K562 (cell line): ENCODE data around the gene MCCC1. TPM values are rescaled to one million over a fixed set of nuclear protein-coding genes. Genes with fewer than 3 reads are reported as not detected.

ENCODE experiments used
- ATAC-seq: fragments of 200-7000 bp; cut with Tn5 transposase; 3 replicates; pipeline ENCODE4 v1.9.1; 2020; ENCODE audit warnings: moderate library complexity
- BruUV-seq: library from RNA; stranded (reverse); fragments of 400-500 nt; replicated peaks from 2 replicates; lab custom pipeline; 2021; lab: Mats Ljungman, UMichigan
- CTCF ChIA-PET: fragments of 300-600 bp; formaldehyde crosslinking; extraction: SDS; loops from one replicate; lab custom pipeline; 2021; ENCODE audit warnings: low intra/inter-chr PET ratio; lab: Yijun Ruan, JAX
- POLR2A ChIA-PET: fragments of 300-600, 350-650 bp; sonication (Branson Sonifier 250); formaldehyde crosslinking; extraction: SDS; loops from one replicate; lab custom pipeline; 2021; ENCODE audit warnings: antibody characterized with exemption, inconsistent platforms; lab: Yijun Ruan, JAX
- DNase-seq, 4 experiments: peaks; one replicate each; pipeline versions ENCODE4 v3.0.0 to v3.0.0-alpha.2; 2011 to 2018; ENCODE audit warnings: low spot score in 3 of 4, mixed read lengths in 3 of 4; ENCODE audit errors: extremely low read depth in 1 of 4
- FAIRE-seq: peaks from 2 replicates; lab custom pipeline; 2011; peaks lifted over from hg19 to GRCh38; lab: Jason Lieb, UNC
- H2AFZ ChIP-seq: 2 replicates; pipeline ENCODE4 v1.6.0; 2011; ENCODE audit warnings: low read depth, low read length, control low read depth, inconsistent platforms
- H3K27ac ChIP-seq: fragments of 200-600 bp; 3 replicates; pipeline ENCODE4 v1.8.0; 2011; ENCODE audit warnings: low read depth, mild to moderate bottlenecking, control low read depth, inconsistent platforms, low read length, moderate library complexity, mixed read lengths; ENCODE audit errors: extremely low read depth
- H3K27me3 ChIP-seq, 2 experiments: fragments of 300-600 bp in 1 of 2; 2 replicates in 1 of 2; 3 replicates in 1 of 2; pipeline versions ENCODE4 v1.6.0 to v1.8.0; 2011; ENCODE audit warnings: inconsistent platforms in 2 of 2, low read length in 2 of 2, mild to moderate bottlenecking in 1 of 2, mixed read lengths in 1 of 2, moderate library complexity in 1 of 2; ENCODE audit not compliant: control insufficient read depth in 2 of 2, insufficient read depth in 2 of 2
- H3K36me3 ChIP-seq: fragments of 300-600 bp; 3 replicates; pipeline ENCODE4 v1.8.0; 2011; ENCODE audit warnings: mild to moderate bottlenecking, low read length, inconsistent platforms; ENCODE audit not compliant: control insufficient read depth, insufficient read depth
- H3K4me1 ChIP-seq, 2 experiments: fragments of 200-600 bp in 1 of 2; replicated peaks in 1 of 2; 2 replicates in 1 of 2; 3 replicates in 1 of 2; pipeline versions ENCODE4 v1.5.1 to v1.8.0; 2011; ENCODE audit warnings: inconsistent platforms in 2 of 2, low read length in 2 of 2, mild to moderate bottlenecking in 1 of 2, mixed read lengths in 1 of 2, moderate library complexity in 1 of 2; ENCODE audit not compliant: control insufficient read depth in 2 of 2, insufficient read depth in 2 of 2
- H3K4me2 ChIP-seq: 2 replicates; pipeline ENCODE4 v1.6.1; 2011; ENCODE audit warnings: low read length, control low read depth, inconsistent platforms, mixed read lengths; ENCODE audit not compliant: insufficient read depth
- H3K4me3 ChIP-seq: fragments of 200-600 bp; sonication (generic), shearing (Covaris generic); 2 replicates; pipeline ENCODE4 v1.5.1; 2016; ENCODE audit warnings: control low read depth, inconsistent platforms
- H3K79me2 ChIP-seq: fragments of 200-600 bp; 3 replicates; pipeline ENCODE4 v1.8.0; 2011; ENCODE audit warnings: low read length, inconsistent platforms; ENCODE audit not compliant: control insufficient read depth, insufficient read depth
- H3K9ac ChIP-seq, 2 experiments: 2 replicates each; pipeline versions ENCODE4 v1.6.0 to v1.6.1; 2011; ENCODE audit warnings: low read depth in 2 of 2, low read length in 2 of 2, control low read depth in 1 of 2, inconsistent platforms in 1 of 2, mild to moderate bottlenecking in 1 of 2, mixed read lengths in 1 of 2; ENCODE audit not compliant: insufficient read depth in 1 of 2
- H3K9me1 ChIP-seq: one replicate; pipeline ENCODE4 v1.6.0; 2011; ENCODE audit warnings: inconsistent platforms, mild to moderate bottlenecking, low read length, moderate library complexity; ENCODE audit not compliant: control insufficient read depth, insufficient read depth
- H3K9me3 ChIP-seq: replicated peaks from 2 replicates; pipeline ENCODE4 v1.5.1; 2011; ENCODE audit warnings: low read depth, low read length, inconsistent platforms; ENCODE audit not compliant: control insufficient read depth, insufficient read depth
- H4K20me1 ChIP-seq: replicated peaks from 2 replicates; pipeline ENCODE4 v1.6.1; 2011; ENCODE audit warnings: low read length, inconsistent platforms, mixed read lengths; ENCODE audit not compliant: control insufficient read depth, insufficient read depth
- CBX1 ChIP-seq: sonication (generic); IDR thresholded peaks from 2 replicates; pipeline ENCODE4 v1.6.1; 2016; ENCODE audit warnings: antibody characterized with exemption, low read depth, mild to moderate bottlenecking
- COPS2 ChIP-seq: fragments of 450-650 bp; conservative IDR thresholded peaks from 2 replicates; pipeline ENCODE4 v1.6.1; 2016; ENCODE audit warnings: mild to moderate bottlenecking, moderate library complexity
- CREB5 ChIP-seq: fragments of 250-450 bp; sonication (Bioruptor Pico); IDR thresholded peaks from 2 replicates; pipeline ENCODE4 v1.5.0; 2020; ENCODE audit warnings: mild to moderate bottlenecking
- CTCF ChIP-seq, 3 experiments: IDR thresholded peaks in 2 of 3; conservative IDR thresholded peaks in 1 of 3; 2 replicates each; pipeline ENCODE4 v1.5.1; 2011 to 2012; ENCODE audit warnings: low read length in 3 of 3, mild to moderate bottlenecking in 3 of 3, control low read depth in 2 of 3, improper control_type of control experiment in 1 of 3, inconsistent platforms in 1 of 3, low read depth in 1 of 3, mixed read lengths in 1 of 3, moderate library complexity in 1 of 3; ENCODE audit not compliant: insufficient read depth in 2 of 3
- DNMT1 ChIP-seq: fragments of 450-650 bp; IDR thresholded peaks from 2 replicates; pipeline ENCODE4 v1.6.1; 2016; ENCODE audit warnings: antibody characterized with exemption, mild to moderate bottlenecking
- E2F5 ChIP-seq: sonication (generic); formaldehyde crosslinking; IDR thresholded peaks from 2 replicates; pipeline ENCODE4 v1.8.0; 2022; ENCODE audit warnings: mild to moderate bottlenecking, missing genetic modification reagents
- ETV1 ChIP-seq: fragments of 450-650 bp; conservative IDR thresholded peaks from 2 replicates; pipeline ENCODE4 v1.6.1; 2016; ENCODE audit warnings: missing genetic modification characterization, control low read depth, low read depth, missing compliant biosample characterization
- ILK ChIP-seq: fragments of 450-650 bp; IDR thresholded peaks from 2 replicates; pipeline ENCODE4 v1.6.1; 2016; ENCODE audit warnings: missing genetic modification characterization, low read depth, mild to moderate bottlenecking, missing compliant biosample characterization, moderate library complexity, borderline replicate concordance
- MCM7 ChIP-seq, 2 experiments: fragments of 450-650 bp; IDR thresholded peaks; 2 replicates each; pipeline ENCODE4 v1.6.1; 2016 to 2018
- NFE2L1 ChIP-seq: fragments of 450-650 bp; IDR thresholded peaks from 2 replicates; pipeline ENCODE4 v1.6.1; 2016; ENCODE audit warnings: missing genetic modification characterization, low read depth, mild to moderate bottlenecking, missing compliant biosample characterization, moderate library complexity, borderline replicate concordance
- NR2C1 ChIP-seq, 2 experiments: fragments of 450-650 bp; IDR thresholded peaks; 2 replicates each; pipeline ENCODE4 v1.6.1; 2017; ENCODE audit warnings: mild to moderate bottlenecking in 2 of 2, antibody characterized with exemption in 1 of 2, inconsistent platforms in 1 of 2, missing compliant biosample characterization in 1 of 2, missing genetic modification characterization in 1 of 2
- PHF21A ChIP-seq: fragments of 450-650 bp; IDR thresholded peaks from 2 replicates; pipeline ENCODE4 v1.6.1; 2017; ENCODE audit warnings: low read depth, borderline replicate concordance
- RAD21 ChIP-seq, 2 experiments: fragments of 250-450 bp in 1 of 2; fragments of 450-650 bp in 1 of 2; sonication (Bioruptor Pico) in 1 of 2; formaldehyde crosslinking in 1 of 2; IDR thresholded peaks in 1 of 2; conservative IDR thresholded peaks in 1 of 2; 2 replicates each; pipeline versions ENCODE4 v1.4.0 to v1.8.0; 2020 to 2022; ENCODE audit warnings: mild to moderate bottlenecking in 2 of 2, moderate library complexity in 1 of 2
- ZBTB7A ChIP-seq: IDR thresholded peaks from 2 replicates; pipeline ENCODE4 v1.6.1; 2011; ENCODE audit warnings: low read depth, mild to moderate bottlenecking, low read length, moderate library complexity, borderline replicate concordance; ENCODE audit not compliant: control insufficient read depth
- WGBS: fragments of 100-300 bp; shearing (Covaris generic); methylation state at CpG from one replicate; pipeline ENCODE4 v1.1.6; 2016; ENCODE audit warnings: low coverage, mixed read lengths; ENCODE audit not compliant: insufficient coverage; ENCODE audit errors: missing lambda C conversion rate; 5-methylcytosine and 5-hydroxymethylcytosine counted together
- in situ Hi-C: fragments of 300-500 bp; cut with MboI; formaldehyde crosslinking; loops from 4 replicates; pipeline ENCODE4 v1.15.0; 2018; ENCODE audit warnings: inconsistent platforms, mixed read lengths
- intact Hi-C: fragments of 100-400 bp; cut with micrococcal nuclease; formaldehyde crosslinking; loops from 2 replicates; pipeline ENCODE4 v1.14.2; 2022
- polyA plus RNA-seq, 8 experiments: library from polyadenylated mRNA; depleted of rRNA in 4 of 8; stranded (reverse) in 5 of 8; unstranded in 3 of 8; fragments of >200 nt; fragmentation: Nextera tagmentation in 2 of 8; fragmentation: Illumina TruSeq in 1 of 8; extraction: Ambion mirVana in 2 of 8; extraction: Trizol in 1 of 8; gene quantifications; 2 replicates each; pipeline versions ENCODE4 v1.2.1 to v1.2.3, GENCODE V29; 2011 to 2014; ENCODE audit warnings: inconsistent platforms in 1 of 8, missing spikeins in 1 of 8
- total RNA-seq, 7 experiments: library from RNA; depleted of rRNA in 6 of 7; stranded (reverse); fragments of >200 nt in 6 of 7; fragmentation: Illumina TruSeq in 2 of 7; extraction: Trizol in 2 of 7; gene quantifications; 2 replicates each; pipeline versions ENCODE4 v1.2.1 to v1.2.3, GENCODE V29; 2011 to 2021; ENCODE audit warnings: low replicate concordance in 1 of 7
- TF ChIP-seq, protein P1 (sequence below): sonication (generic); formaldehyde crosslinking; IDR thresholded peaks from 2 replicates; pipeline ENCODE4 v1.8.1; 2022; ENCODE audit warnings: missing genetic modification reagents

Gene MCCC1
- total and polyA plus RNA-seq, 9 of the 15 experiments (the other 6 are each of a cell fraction or from before 2014, with no cell fraction given), result 13.7 to 26.9 (median 23.0) TPM

DNA sequence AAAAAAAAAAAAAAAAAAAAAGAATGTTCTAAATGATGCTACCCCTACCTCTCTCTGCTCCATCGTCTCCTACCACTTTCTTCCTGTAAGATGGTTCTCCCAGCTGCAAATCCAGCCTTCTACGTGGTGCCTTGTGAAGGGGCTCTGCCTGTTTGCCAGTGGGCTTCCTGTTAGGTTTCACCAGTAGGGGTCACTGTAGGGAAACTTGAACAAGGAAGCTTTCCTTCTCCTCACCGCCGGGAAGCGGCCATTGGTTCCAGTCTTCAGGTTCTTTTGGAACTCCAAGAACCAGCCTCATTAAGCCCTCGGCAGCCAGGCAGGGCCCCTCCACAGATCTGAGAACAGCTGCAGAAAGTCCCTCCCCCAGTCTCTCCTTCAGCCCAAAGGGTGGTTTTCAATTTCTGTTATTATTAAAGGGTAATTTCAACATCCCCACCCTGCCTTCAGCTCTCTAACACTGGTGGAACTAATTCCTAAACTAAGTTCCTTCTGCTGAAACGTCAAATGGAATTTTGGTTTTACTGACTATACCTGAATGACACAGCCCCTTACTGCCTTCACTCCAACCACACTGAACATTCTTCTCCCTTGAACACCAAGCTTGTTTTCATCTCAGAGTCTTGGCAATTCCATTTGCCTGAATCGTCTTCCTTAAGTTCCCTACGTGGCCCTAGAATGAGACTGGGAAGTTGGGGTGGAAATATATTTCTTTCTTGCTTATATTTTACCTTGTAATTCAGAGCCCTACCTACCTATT lies 13.5 kb downstream of the MCCC1 start:
- peak overlapping the region in 1 of 2 experiments; percentile 15; a peak in 1 of 4 replicates for H3K9ac ChIP-seq
- peak overlapping the region; percentile 77 for H2AFZ ChIP-seq
- WGBS, result 64% methylated on average over 9 of the region's 9 CpGs
- POLR2A ChIA-PET, result interaction anchor here (0.7 to 3.0 kb wide), 5 partner anchors 13 to 861 kb away, joined by 3 to 12 read pairs (median 3); partner anchors contain the start of gene MCCC1
- no peaks in the 10 kb centered on the region for H3K9me3 ChIP-seq
- 0 out of 3 replicates have a peak overlapping the region, but pooled peaks have one; percentile 11 for H3K27ac ChIP-seq
- in situ Hi-C loops, result no loop called here
- DNase-seq, result peak; percentile 61 to 76 (median 62)
- FAIRE-seq, result peak; percentile 77
- intact Hi-C loops, result no loop called here
- no peaks in the 10 kb centered on the region for H3K79me2 ChIP-seq
- peak; percentile 95 for ATAC-seq
- H3K36me3 ChIP-seq, result peaks cover 66% of the 10 kb centered on the region
- H3K4me3 ChIP-seq, result no peak overlapping the region
- no TSS peak for BruUV-seq
- no peaks in the 10 kb centered on the region for H3K9me1 ChIP-seq
- no peaks in the 10 kb centered on the region for H4K20me1 ChIP-seq
- CTCF ChIA-PET, result no interaction called here
- no peak overlapping the region for H3K4me2 ChIP-seq
- no peaks in the 10 kb centered on the region for H3K4me1 ChIP-seq
- no peaks in the 10 kb centered on the region for H3K27me3 ChIP-seq
- TF ChIP-seq ETV1 (tag) (peak; percentile 46; the same call in 1 of the 2 replicates), NFE2L1 (tag) (no peak), PHF21A (no peak), ILK (tag) (no peak), CREB5 (no peak), MCM7 (IDR thresholded peaks at IDR 0.05) (no peak), DNMT1 (no peak), E2F5 (CRISPR knock-in tag) (no peak), RAD21 (CRISPR knock-in tag; conservative IDR thresholded peaks at IDR 0.05 in 1 of 2, IDR thresholded peaks at IDR 0.05 in 1 of 2) (peak in 1 of 2 experiments; percentile 44; a peak in 2 of 4 replicates), COPS2 (no peak), NR2C1 (IDR thresholded peaks at IDR 0.05) (no peak), NR2C1 (tag; IDR thresholded peaks at IDR 0.05) (no peak), ZBTB7A (peak; percentile 50; the same call in 1 of the 2 replicates), CBX1 (no peak), CTCF (IDR thresholded peaks at IDR 0.05 in 2 of 3, conservative IDR thresholded peaks at IDR 0.05 in 1 of 3; ENCODE audit: insufficient read depth in 2 of 3, low read depth in 1 of 3, low read length in 3 of 3) (peak; percentile 63 to 79 (median 66))
- TF ChIP-seq, protein P1, sequence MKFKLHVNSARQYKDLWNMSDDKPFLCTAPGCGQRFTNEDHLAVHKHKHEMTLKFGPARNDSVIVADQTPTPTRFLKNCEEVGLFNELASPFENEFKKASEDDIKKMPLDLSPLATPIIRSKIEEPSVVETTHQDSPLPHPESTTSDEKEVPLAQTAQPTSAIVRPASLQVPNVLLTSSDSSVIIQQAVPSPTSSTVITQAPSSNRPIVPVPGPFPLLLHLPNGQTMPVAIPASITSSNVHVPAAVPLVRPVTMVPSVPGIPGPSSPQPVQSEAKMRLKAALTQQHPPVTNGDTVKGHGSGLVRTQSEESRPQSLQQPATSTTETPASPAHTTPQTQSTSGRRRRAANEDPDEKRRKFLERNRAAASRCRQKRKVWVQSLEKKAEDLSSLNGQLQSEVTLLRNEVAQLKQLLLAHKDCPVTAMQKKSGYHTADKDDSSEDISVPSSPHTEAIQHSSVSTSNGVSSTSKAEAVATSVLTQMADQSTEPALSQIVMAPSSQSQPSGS (CRISPR knock-in tag), result no peak
